ENCODE data around the gene FXYD7.

The FXYD7 gene

DNA sequence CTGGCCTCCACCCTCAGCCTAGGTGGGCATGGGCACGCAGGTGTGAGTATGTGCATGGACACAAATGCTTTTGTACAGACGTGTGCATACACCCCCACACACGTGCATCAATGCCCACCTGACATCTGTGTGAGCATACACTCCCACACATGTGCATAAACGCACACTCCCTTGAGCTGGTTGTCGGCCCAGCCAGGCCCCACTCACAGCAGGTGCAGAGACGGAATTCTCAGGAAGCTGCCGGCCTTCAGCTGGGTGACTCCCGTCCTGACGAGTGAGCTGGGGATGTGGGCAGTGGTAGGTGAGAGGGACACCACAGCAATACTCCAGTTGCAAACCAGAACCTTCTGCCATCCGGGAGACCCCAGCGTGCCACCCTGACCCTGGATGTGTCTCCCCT lies 9.2 kb upstream of the FXYD7 start:
- Histone ChIP-seq H3K36me3 (ENCODE audit: control insufficient read depth, insufficient read depth, low read length) (no peaks in the 10 kb centered on the region), H3K4me3 (ENCODE audit: low read depth, low read length) (no peak overlapping the region), H3K27me3 (ENCODE audit: control insufficient read depth, insufficient read depth, low read length) (no peaks in the 10 kb centered on the region), H3K4me2 (ENCODE audit: low read length) (no peak overlapping the region), H3K9ac (no peak overlapping the region), H2AFZ (no peak overlapping the region), H3K27ac (no peak overlapping the region), H3K79me2 (no peaks in the 10 kb centered on the region), H3K9me3 (ENCODE audit: control insufficient read depth, low read length) (no peaks in the 10 kb centered on the region), H3K4me1 (no peaks in the 10 kb centered on the region)
- TF ChIP-seq, protein P1, sequence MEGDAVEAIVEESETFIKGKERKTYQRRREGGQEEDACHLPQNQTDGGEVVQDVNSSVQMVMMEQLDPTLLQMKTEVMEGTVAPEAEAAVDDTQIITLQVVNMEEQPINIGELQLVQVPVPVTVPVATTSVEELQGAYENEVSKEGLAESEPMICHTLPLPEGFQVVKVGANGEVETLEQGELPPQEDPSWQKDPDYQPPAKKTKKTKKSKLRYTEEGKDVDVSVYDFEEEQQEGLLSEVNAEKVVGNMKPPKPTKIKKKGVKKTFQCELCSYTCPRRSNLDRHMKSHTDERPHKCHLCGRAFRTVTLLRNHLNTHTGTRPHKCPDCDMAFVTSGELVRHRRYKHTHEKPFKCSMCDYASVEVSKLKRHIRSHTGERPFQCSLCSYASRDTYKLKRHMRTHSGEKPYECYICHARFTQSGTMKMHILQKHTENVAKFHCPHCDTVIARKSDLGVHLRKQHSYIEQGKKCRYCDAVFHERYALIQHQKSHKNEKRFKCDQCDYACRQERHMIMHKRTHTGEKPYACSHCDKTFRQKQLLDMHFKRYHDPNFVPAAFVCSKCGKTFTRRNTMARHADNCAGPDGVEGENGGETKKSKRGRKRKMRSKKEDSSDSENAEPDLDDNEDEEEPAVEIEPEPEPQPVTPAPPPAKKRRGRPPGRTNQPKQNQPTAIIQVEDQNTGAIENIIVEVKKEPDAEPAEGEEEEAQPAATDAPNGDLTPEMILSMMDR (IDR thresholded peaks at IDR 0.05), result no peak

DNA sequence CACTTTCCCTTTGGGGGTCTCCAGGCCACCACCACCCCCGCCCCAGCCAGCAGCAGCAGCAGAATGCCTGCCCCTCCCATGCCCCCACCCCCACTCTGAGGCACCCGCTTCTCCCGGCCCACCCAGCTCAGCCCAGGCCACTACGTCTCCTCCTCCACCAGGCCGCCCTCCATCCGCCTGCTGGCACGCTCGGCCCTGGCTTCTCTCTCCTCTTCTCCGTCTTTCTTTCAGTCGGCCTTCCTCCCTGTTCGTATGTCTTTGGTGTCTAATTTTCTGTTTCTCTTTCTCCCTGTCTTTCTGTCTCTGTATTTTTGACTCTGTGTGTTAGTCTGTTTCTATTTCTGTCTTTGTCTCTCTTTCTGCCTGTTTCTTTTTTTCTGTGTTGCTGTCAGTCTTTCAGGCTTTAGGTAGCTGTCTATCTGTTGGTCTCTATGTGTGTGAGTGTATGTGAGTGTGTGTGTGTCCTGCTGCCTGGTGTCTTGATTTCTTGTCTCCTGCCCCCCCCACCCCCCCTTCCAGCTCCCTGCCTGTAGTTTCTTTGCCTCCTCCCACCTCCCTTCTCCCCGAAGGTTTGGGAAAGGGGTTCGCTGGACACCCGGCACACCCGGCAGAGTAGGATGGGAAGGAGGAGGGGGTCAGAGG lies 8.3 kb upstream of the FXYD7 start, which contains the start of gene LGI4:
LGI4 (minus strand) TSS at position 459 of the 642 bp plus-strand sequence; CDS start at position 80, 379 bp downstream.
- no peak within 1 kb of the TSS for H3K4me3 ChIP-seq (ENCODE audit: low read depth, low read length)

DNA sequence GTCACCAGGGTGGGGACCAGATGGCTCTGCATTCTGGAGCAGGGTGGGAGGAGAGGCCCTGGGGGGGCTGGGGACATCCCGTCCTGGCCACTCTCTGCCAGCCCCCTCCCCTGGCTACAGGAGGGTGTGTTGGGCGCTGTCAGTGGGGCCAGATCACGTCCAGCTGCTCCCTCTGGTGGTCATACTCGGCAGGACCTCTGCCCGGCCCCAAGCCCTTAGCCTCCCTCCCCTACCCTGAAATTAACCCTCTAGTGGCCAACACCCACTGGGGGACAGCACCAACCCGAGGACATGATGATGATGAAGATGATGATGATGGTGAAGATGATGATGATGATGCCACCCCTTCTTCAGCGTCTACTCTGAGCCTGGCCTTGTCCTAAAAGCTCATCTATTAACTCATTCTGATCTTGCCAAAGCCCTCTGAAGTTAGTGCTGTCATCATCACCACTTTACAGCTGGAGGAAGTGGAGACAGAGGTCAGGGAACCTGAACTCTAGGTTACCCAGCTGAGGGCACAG lies 7.6 kb upstream of the FXYD7 start:
- H2AFZ ChIP-seq, result no peak overlapping the region
- H3K36me3 ChIP-seq (ENCODE audit: control insufficient read depth, insufficient read depth, low read length), result no peaks in the 10 kb centered on the region
- no peaks in the 10 kb centered on the region for H3K27me3 ChIP-seq (ENCODE audit: control insufficient read depth, insufficient read depth, low read length)
- no peaks in the 10 kb centered on the region for H3K4me1 ChIP-seq
- no peak overlapping the region for H3K27ac ChIP-seq
- no peaks in the 10 kb centered on the region for H3K79me2 ChIP-seq
- no peaks in the 10 kb centered on the region for H3K9me3 ChIP-seq (ENCODE audit: control insufficient read depth, low read length)
- H3K4me2 ChIP-seq (ENCODE audit: low read length), result no peak overlapping the region
- TF ChIP-seq, protein P1 (IDR thresholded peaks at IDR 0.05), result peak; percentile 83
- H3K4me3 ChIP-seq (ENCODE audit: low read depth, low read length), result no peak overlapping the region
- no peak overlapping the region for H3K9ac ChIP-seq

More for the DNA sequence above, 8.3 kb upstream of the FXYD7 start, which contains the start of gene LGI4:
- Histone ChIP-seq H3K9me3 (ENCODE audit: control insufficient read depth, low read length) (no peaks in the 10 kb centered on the region), H3K27me3 (ENCODE audit: control insufficient read depth, insufficient read depth, low read length) (no peaks in the 10 kb centered on the region), H3K4me1 (no peaks in the 10 kb centered on the region), H2AFZ (no peak within 1 kb of the TSS), H3K79me2 (no peaks in the 10 kb centered on the region), H3K27ac (no peak within 1 kb of the TSS), H3K4me2 (ENCODE audit: low read length) (no peak within 1 kb of the TSS), H3K9ac (no peak within 1 kb of the TSS), H3K36me3 (ENCODE audit: control insufficient read depth, insufficient read depth, low read length) (no peaks in the 10 kb centered on the region)
- TF ChIP-seq, protein P1 (IDR thresholded peaks at IDR 0.05), result no peak

DNA sequence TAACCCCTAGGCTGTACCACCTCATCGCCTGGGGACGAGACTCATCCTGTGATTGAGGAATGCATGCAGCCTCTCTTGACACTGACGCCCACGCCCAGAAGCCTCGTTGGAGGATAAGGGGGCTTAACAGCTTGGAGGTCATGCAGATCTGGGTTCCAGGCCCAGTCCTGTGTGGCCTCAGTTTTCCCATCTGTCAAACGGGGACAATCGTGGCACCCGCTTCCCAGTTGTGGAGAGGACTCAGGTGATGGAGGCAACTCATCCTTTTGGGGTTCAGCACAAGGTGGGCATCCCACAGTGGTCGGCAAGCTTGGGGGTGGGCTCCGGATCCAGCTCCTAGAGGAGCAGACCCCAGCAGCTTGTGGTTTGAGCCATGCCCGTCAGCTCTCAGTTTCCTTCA lies 6.8 kb upstream of the FXYD7 start:
- TF ChIP-seq, protein P1 (IDR thresholded peaks at IDR 0.05), result no peak
- H3K9me3 ChIP-seq (ENCODE audit: control insufficient read depth, low read length), result no peaks in the 10 kb centered on the region
- no peaks in the 10 kb centered on the region for H3K79me2 ChIP-seq
- no peak overlapping the region for H2AFZ ChIP-seq
- H3K4me3 ChIP-seq (ENCODE audit: low read depth, low read length), result no peak overlapping the region
- H3K27me3 ChIP-seq (ENCODE audit: control insufficient read depth, insufficient read depth, low read length), result no peaks in the 10 kb centered on the region
- no peaks in the 10 kb centered on the region for H3K4me1 ChIP-seq
- H3K36me3 ChIP-seq (ENCODE audit: control insufficient read depth, insufficient read depth, low read length), result no peaks in the 10 kb centered on the region
- H3K4me2 ChIP-seq (ENCODE audit: low read length), result no peak overlapping the region
- no peak overlapping the region for H3K9ac ChIP-seq
- no peak overlapping the region for H3K27ac ChIP-seq

Data from parathyroid adenoma (tissue), 2 donors.